ENCODE data around the gene PROSER1. TPM values are rescaled to one million over a fixed set of nuclear protein-coding genes. Genes with fewer than 3 reads are reported as not detected.

Gene PROSER1
- total and polyA plus RNA-seq, 4 donors = 3.0 to 11.3 (median 7.3) TPM

DNA sequence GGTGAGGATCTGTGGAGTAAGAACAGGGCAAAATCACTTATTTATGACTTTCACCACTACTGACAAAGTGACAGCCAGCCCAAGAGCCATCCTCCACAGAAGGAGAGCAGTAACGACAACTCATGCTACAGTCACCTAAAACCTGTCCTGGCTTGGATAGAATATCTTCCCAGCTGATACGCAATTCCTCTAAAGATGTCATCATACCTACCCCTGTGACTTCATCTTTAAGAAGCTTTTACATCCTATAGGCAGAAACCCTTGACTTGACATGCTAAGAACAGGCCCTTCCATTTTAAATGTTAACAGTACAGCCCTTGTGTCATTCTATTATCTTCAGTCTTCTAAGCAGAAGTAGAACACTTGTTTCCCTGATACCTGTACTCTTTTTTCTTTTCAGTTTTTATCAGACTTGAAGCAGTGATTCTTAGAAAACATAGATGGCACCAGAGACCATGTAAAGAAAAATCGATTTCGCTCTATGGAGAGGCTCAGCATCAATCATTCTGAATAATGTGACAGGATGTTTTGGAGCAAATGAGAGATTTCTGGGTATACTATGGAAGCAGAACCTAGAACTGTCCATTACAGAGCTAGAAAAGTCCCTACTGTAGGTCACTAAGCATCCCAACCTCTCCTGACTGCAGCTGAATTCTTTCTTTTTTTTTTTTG is 67.4 kb downstream of the PROSER1 start:
- Histone ChIP-seq H3K36me3 (ENCODE audit: control insufficient read depth in 4 of 4, insufficient read depth in 3 of 4, low read depth in 1 of 4, low read length in 3 of 4) (no peaks in the 10 kb centered on the region), H3K9ac (ENCODE audit: low read depth in 1 of 2, low read length in 2 of 2) (no peak overlapping the region), H3K27ac (ENCODE audit: low read depth in 1 of 2, low read length in 2 of 2) (no peak overlapping the region), H3K27me3 (ENCODE audit: control insufficient read depth in 4 of 4, insufficient read depth in 4 of 4, low read length in 3 of 4) (peaks cover 0 to 4% (median 1%) of the 10 kb centered on the region in 4 donors), H3K9me3 (ENCODE audit: control insufficient read depth in 4 of 4, low read length in 3 of 4) (no peaks in the 10 kb centered on the region), H3K4me3 (ENCODE audit: low read depth in 1 of 3, low read length in 3 of 3) (no peak overlapping the region), H3K4me1 (ENCODE audit: control insufficient read depth in 4 of 4, insufficient read depth in 4 of 4, low read length in 3 of 4) (no peaks in the 10 kb centered on the region)
- TF ChIP-seq YY1 (IDR thresholded peaks at IDR 0.05) (no peak), ATF3 (IDR thresholded peaks at IDR 0.05) (no peak), RAD21 (IDR thresholded peaks at IDR 0.05) (peak; percentile 39 to 49), FOXA2 (IDR thresholded peaks at IDR 0.05) (no peak), GABPA (IDR thresholded peaks at IDR 0.05 in 1 of 2, conservative IDR thresholded peaks at IDR 0.05 in 1 of 2) (no peak), RXRA (IDR thresholded peaks at IDR 0.05) (no peak)
- no peak for DNase-seq (ENCODE audit: low spot score)
- 85% methylated on average over 4 of the region's 4 CpGs for WGBS

GRCh38 chr13:38969187-38969586 is 68.7 kb downstream of the PROSER1 start:
- Histone ChIP-seq H3K27ac (ENCODE audit: low read depth in 1 of 2, low read length in 2 of 2) (no peak overlapping the region), H3K27me3 (ENCODE audit: control insufficient read depth in 4 of 4, insufficient read depth in 4 of 4, low read length in 3 of 4) (peaks cover 0 to 4% (median 1%) of the 10 kb centered on the region in 4 donors), H3K4me3 (ENCODE audit: low read depth in 1 of 3, low read length in 3 of 3) (no peak overlapping the region), H3K9me3 (ENCODE audit: control insufficient read depth in 4 of 4, low read length in 3 of 4) (no peaks in the 10 kb centered on the region), H3K4me1 (ENCODE audit: control insufficient read depth in 4 of 4, insufficient read depth in 4 of 4, low read length in 3 of 4) (no peaks in the 10 kb centered on the region), H3K9ac (ENCODE audit: low read depth in 1 of 2, low read length in 2 of 2) (no peak overlapping the region), H3K36me3 (ENCODE audit: control insufficient read depth in 4 of 4, insufficient read depth in 3 of 4, low read depth in 1 of 4, low read length in 3 of 4) (no peaks in the 10 kb centered on the region)
- TF ChIP-seq YY1 (IDR thresholded peaks at IDR 0.05) (no peak), TAF1 (conservative IDR thresholded peaks at IDR 0.05) (no peak), HNF4A (conservative IDR thresholded peaks at IDR 0.05) (no peak), EGR1 (IDR thresholded peaks at IDR 0.05; ENCODE audit: low read depth in 2 of 2) (no peak), FOXA1 (IDR thresholded peaks at IDR 0.05) (no peak), NR2F2 (IDR thresholded peaks at IDR 0.05) (no peak), SP1 (IDR thresholded peaks at IDR 0.05) (no peak), FOXA2 (IDR thresholded peaks at IDR 0.05) (no peak), HNF4G (IDR thresholded peaks at IDR 0.05) (no peak), ZBTB33 (IDR thresholded peaks at IDR 0.05) (no peak), ATF3 (IDR thresholded peaks at IDR 0.05) (no peak), RAD21 (IDR thresholded peaks at IDR 0.05) (no peak), REST (IDR thresholded peaks at IDR 0.05) (no peak)
- WGBS = 42% methylated on average over 2 of the region's 2 CpGs
- no peak for DNase-seq (ENCODE audit: low spot score)

Measured in liver (tissue), 9 donors.